AG10803 (cell line): ENCODE data around the gene PIK3R1.
"Not testable (repeated sequence)": the region's sequence is repeated elsewhere in the genome, so short reads cannot be mapped to it uniquely, and the experiment has no call there.

ENCODE experiments used
- DNase-seq: peaks from one replicate; pipeline ENCODE4 v3.0.0; 2010; ENCODE audit warnings: low read depth
- H3K4me3 ChIP-seq: 2 replicates; pipeline ENCODE4 v1.5.1; 2011; ENCODE audit warnings: mild to moderate bottlenecking, low read length, control low read depth
- TF ChIP-seq, protein P1 (sequence below): conservative IDR thresholded peaks from 2 replicates; pipeline ENCODE4 v1.5.1; 2011; ENCODE audit warnings: mild to moderate bottlenecking, low read length, control low read depth, inconsistent platforms

The PIK3R1 gene

DNA sequence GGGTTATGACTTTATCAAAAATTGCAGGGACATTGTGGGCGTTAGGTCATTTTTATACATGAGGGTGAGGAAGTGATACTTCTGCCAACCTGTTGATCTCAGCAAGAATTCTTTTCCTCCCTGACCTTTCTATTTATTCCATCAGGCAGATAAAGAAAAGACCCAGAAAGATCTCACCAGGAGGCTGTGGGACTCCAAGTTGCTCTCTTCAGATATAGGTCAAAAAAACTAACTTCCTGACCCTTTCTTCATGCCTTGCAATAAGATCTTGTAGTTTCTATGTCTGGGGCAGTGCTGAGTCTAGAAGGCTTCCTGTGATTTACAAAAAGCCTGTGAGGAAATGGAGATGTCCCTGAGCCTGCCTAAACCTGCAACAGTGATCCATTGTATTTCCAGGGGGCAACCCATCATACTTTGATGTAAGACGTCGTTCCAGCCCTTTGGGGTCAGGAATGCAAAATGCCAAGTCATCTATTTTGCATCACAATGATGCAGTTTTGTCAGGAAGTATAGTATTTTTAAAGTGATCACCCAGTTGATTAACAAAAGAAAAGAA is 22.0 kb upstream of the PIK3R1 start:
- DNase-seq = no peak
- H3K4me3 ChIP-seq = no peak overlapping the region
- TF ChIP-seq, protein P1, sequence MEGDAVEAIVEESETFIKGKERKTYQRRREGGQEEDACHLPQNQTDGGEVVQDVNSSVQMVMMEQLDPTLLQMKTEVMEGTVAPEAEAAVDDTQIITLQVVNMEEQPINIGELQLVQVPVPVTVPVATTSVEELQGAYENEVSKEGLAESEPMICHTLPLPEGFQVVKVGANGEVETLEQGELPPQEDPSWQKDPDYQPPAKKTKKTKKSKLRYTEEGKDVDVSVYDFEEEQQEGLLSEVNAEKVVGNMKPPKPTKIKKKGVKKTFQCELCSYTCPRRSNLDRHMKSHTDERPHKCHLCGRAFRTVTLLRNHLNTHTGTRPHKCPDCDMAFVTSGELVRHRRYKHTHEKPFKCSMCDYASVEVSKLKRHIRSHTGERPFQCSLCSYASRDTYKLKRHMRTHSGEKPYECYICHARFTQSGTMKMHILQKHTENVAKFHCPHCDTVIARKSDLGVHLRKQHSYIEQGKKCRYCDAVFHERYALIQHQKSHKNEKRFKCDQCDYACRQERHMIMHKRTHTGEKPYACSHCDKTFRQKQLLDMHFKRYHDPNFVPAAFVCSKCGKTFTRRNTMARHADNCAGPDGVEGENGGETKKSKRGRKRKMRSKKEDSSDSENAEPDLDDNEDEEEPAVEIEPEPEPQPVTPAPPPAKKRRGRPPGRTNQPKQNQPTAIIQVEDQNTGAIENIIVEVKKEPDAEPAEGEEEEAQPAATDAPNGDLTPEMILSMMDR = no peak

DNA sequence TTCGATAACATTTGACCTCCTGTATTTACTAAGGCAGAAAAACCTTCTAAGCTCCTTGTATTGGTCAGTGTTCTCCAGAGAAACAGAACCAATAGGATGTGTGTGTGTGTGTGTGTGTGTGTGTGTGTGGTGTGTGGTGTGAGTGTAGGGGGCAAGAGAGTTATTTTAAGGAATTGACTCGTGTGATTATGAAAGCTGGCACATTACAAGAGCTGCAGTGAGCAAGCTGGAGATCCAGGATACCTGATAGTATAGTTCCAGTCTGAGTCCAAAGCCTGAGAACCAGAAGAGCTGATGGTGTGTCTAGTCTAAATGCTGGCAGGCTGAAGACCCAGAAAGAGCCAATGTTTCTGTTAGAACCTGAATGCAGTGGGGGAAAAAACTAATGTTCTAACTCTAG is 21.2 kb upstream of the PIK3R1 start:
- no peak overlapping the region for H3K4me3 ChIP-seq
- DNase-seq = no peak
- TF ChIP-seq, protein P1 = no peak

DNA sequence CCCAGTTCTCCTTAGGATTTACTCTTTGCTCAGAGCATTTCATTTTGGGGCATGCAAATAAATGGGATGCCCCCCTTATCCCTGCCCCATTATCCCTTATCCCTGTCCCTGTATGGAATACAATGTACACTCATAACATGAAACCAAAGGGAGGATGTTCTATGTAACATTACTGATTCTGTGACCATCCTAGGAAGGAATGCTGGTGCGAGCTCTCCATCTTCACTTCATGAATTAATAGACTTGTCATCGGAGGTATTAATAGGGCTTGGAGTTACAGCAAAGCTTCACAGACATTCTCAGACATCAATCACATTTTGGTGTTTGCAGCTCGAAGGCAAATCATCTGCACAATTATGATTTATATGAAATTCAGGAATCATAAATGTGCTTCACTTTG is 20.4 kb upstream of the PIK3R1 start:
- no peak overlapping the region for H3K4me3 ChIP-seq
- TF ChIP-seq, protein P1 = no peak
- no peak for DNase-seq

DNA sequence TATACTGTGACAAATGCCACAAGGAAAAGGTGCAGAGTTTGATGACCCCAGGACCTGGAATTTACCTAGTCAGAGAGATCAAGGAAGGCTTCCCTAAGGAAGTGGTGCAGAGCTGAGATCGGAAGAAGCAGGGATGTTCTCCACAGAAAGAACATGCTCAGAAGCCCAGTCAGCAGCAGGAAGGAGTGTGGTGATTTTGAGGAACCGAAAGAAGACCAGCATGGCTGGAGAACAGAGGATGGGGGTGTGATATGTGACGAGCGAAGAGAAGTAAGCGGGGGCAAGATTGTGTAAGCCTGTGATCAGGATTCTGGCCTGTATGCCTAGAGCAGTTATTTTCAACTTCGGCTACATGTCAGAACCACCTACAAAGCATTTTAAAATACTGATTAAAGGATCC is 18.7 kb upstream of the PIK3R1 start:
- TF ChIP-seq, protein P1 = no peak
- no peak for DNase-seq
- H3K4me3 ChIP-seq = no peak overlapping the region

DNA sequence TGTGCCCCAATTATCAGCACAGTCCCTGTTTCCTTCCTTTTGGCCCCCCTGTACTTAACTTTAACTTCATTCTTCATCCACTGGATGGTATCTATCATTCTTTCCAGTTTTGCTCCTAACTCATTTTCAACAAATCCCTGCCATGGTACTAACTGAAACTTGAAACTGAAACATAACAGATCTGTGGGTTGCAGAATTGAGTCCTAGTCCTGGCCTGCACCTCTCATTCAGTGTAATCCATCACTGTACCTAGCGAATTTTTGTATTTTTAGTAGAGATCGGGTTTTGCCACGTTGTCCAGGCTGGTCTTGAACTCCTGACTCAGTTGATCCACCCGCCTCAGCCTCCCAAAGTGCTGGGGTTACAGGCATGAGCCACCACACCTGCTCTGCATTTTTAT is 15.3 kb upstream of the PIK3R1 start:
- no peak for DNase-seq
- TF ChIP-seq, protein P1 = no peak
- no peak overlapping the region for H3K4me3 ChIP-seq

DNA sequence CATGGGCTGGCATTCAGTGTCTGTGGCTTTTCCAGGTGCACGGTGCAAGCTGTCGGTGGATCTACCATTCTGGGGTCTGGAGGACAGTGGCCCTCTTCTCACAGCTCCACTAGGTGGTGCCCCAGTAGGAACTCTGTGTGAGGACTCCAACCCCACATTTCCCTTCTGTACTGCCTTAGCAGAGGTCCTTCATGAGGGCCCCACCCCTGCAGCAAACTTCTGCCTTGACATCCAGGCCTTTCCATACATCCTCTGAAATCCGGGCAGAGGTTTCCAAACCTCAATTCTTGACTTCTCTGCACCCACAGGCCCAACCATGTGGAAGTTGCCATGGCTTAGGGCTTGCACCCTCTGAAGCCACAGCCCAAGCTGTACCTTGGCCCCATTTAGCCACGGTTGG is 4.9 kb upstream of the PIK3R1 start:
- not testable (repeated sequence) for DNase-seq, H3K4me3 ChIP-seq

DNA sequence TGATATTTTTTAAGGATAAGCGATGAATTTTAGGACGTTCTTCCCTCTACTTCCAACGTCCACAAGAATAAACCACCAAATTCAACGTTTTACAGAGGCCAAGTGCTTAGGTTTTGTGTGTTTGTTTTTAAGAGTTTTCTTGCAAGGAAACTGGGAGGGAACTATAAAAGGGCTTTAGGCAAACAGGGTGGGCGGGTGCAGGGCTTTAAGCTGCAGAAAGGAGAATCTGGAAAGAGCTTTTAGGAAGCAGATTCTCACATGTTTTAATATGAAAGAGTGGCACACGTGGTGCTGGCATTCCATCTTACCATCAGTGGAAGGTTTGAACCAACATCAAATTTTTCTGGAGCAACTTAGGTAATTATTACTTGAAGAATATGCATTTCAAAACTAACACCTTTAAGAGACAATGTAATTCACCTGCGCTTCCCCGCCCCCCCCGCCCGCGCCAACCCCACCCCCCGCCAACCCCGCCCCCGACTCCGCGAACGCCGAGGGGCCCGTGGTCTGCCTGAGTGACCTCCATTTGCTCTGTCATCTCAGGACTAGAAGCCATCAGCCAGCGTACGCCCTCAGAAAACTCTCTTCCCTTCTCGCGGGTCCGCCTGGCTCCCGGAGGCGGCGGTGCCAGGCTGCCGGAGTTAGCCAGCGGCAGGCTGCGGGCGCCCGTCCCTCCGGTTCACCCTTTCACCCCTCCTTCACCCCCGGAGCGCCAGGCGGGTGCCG is 911 bp upstream of the PIK3R1 start:
- DNase-seq = no peak
- H3K4me3 ChIP-seq = peak overlapping the region; percentile 70
- TF ChIP-seq, protein P1 = no peak
